Measurements from ENCODE around the gene COLEC12. TPM values are rescaled to one million over a fixed set of nuclear protein-coding genes. Genes with fewer than 3 reads are reported as not detected.

The COLEC12 gene
- total RNA-seq, 2 donors from 2014 or later, result 1.9 to 4.7 TPM

- H3K4me1 ChIP-seq, result no peaks in the 10 kb centered on the region
- H3K4me3 ChIP-seq, result no peak overlapping the region
- no peak for TF ChIP-seq CTCF (IDR thresholded peaks at IDR 0.05)
- H3K36me3 ChIP-seq, result no peaks in the 10 kb centered on the region
- no peaks in the 10 kb centered on the region for H3K27me3 ChIP-seq
- H3K9me3 ChIP-seq, result no peaks in the 10 kb centered on the region
- no peak for DNase-seq
- no peak overlapping the region for H3K9ac ChIP-seq (ENCODE audit: low read depth in 2 of 2, low read length in 2 of 2)
- no peak overlapping the region for H3K27ac ChIP-seq
- intact Hi-C loops (cut with DNase I), result no loop called here
Observed at GRCh38 chr18:415047-415446, 85.5 kb downstream of the COLEC12 start.

- Histone ChIP-seq H3K9me3 (no peaks in the 10 kb centered on the region), H3K27ac (no peak overlapping the region), H3K36me3 (no peaks in the 10 kb centered on the region), H3K27me3 (no peaks in the 10 kb centered on the region), H3K9ac (ENCODE audit: low read depth in 2 of 2, low read length in 2 of 2) (no peak overlapping the region), H3K4me3 (no peak overlapping the region), H3K4me1 (no peaks in the 10 kb centered on the region)
- DNase-seq, result no peak
- intact Hi-C loops (cut with DNase I), result no loop called here
- TF ChIP-seq CTCF (IDR thresholded peaks at IDR 0.05), result no peak
Observed at GRCh38 chr18:413233-413632, 87.3 kb downstream of the COLEC12 start.

GRCh38 chr18:410047-410455 lies 90.5 kb downstream of the COLEC12 start:
- intact Hi-C loops (cut with DNase I), result no loop called here
- Histone ChIP-seq H3K27ac (no peak overlapping the region), H3K9ac (ENCODE audit: low read depth in 2 of 2, low read length in 2 of 2) (no peak overlapping the region), H3K4me1 (no peaks in the 10 kb centered on the region), H3K9me3 (no peaks in the 10 kb centered on the region), H3K36me3 (no peaks in the 10 kb centered on the region), H3K4me3 (no peak overlapping the region), H3K27me3 (no peaks in the 10 kb centered on the region)
- DNase-seq, result no peak
- TF ChIP-seq CTCF (IDR thresholded peaks at IDR 0.05), result no peak

- intact Hi-C loops (cut with DNase I), result no loop called here
- Histone ChIP-seq H3K9ac (ENCODE audit: low read depth in 2 of 2, low read length in 2 of 2) (no peak overlapping the region), H3K27me3 (no peaks in the 10 kb centered on the region), H3K27ac (no peak overlapping the region), H3K4me1 (no peaks in the 10 kb centered on the region), H3K36me3 (no peaks in the 10 kb centered on the region), H3K9me3 (no peaks in the 10 kb centered on the region), H3K4me3 (no peak overlapping the region)
- no peak for TF ChIP-seq CTCF (IDR thresholded peaks at IDR 0.05)
- no peak for DNase-seq
Observed at GRCh38 chr18:408367-408766, 92.1 kb downstream of the COLEC12 start.

GRCh38 chr18:407626-408224 lies 92.8 kb downstream of the COLEC12 start:
- intact Hi-C loops (cut with DNase I), result no loop called here
- H3K4me1 ChIP-seq, result no peaks in the 10 kb centered on the region
- no peaks in the 10 kb centered on the region for H3K27me3 ChIP-seq
- H3K9ac ChIP-seq (ENCODE audit: low read depth in 2 of 2, low read length in 2 of 2), result no peak overlapping the region
- no peaks in the 10 kb centered on the region for H3K9me3 ChIP-seq
- H3K27ac ChIP-seq, result no peak overlapping the region
- H3K4me3 ChIP-seq, result no peak overlapping the region
- no peak for TF ChIP-seq CTCF (IDR thresholded peaks at IDR 0.05)
- DNase-seq, result no peak
- H3K36me3 ChIP-seq, result no peaks in the 10 kb centered on the region

Measured in colonic mucosa (tissue), 4 donors.